Dermis blood vessel endothelial cell (primary cell): ENCODE results near the gene LRP11. TPM values are rescaled to one million over a fixed set of nuclear protein-coding genes. Genes with fewer than 3 reads are reported as not detected.
"Not testable (repeated sequence)": the region's sequence is repeated elsewhere in the genome, so short reads cannot be mapped to it uniquely, and the experiment has no call there.

Experiments
- DNase-seq: peaks from one replicate; pipeline ENCODE4 v3.0.0; 2010
- total RNA-seq: library from RNA; depleted of rRNA; stranded (reverse); fragments of >200 nt; gene quantifications from 2 replicates; pipeline ENCODE4 v1.2.3, GENCODE V29; 2014

LRP11 gene
- total RNA-seq, 1 donor from 2014 or later = 13.3 TPM

DNA sequence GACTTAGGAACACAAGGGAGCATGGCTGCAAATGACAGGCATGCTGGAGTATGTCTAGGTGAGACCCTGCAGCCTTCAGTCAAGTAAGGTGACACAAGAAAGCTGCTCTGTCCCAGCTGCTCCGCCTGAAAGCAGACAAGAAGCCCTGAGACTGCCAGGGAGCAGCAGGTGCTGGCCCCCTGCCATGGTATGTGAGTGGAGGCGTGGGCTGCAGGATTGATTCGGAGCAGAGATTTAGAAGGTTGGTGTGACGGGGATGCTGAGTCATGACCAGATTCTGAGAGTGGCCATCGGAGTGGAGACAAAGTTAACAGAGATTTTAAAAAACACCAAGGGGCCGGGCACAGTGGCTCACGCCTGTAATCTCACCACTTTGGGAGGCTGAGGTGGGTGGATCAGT lies 17.8 kb downstream of the LRP11 start:
- peak; percentile 72 for DNase-seq

DNA sequence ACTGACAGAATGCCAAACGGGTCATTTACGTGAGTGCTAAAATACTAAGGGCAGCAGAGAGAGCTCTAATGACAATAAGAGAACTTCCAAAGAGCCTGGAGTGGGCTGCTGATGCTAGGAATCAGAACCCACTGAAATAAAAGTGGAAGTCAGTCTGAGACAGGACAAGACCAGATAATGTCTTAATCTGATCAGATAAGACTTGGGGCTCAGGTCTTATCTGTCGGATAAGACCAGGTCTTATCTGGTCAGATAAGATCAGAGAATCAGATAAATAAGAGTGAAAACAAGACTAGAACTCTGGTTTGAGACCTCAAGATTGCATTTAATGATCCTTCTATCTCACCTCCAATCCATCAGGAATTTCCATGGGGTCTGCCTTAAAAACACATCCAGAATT lies 18.6 kb downstream of the LRP11 start:
- no peak for DNase-seq

DNA sequence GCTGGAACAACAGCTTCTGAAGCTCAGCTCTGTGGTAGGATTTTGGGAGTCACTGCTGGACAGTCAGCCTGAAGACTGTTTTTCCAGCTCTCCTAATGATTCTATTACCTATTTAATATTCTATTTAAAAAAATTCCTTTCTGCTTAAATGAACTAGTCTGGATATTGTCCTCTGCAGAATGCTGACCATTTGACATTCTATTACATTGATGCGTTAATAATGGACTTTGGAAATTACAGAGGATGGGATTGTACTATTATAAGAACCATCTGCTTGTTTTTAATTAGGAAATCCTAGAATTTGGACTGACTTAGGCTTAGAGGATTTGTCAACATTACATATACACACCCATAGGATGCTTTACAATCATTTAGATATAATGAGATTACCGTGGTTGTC lies 19.7 kb downstream of the LRP11 start:
- DNase-seq = no peak

DNA sequence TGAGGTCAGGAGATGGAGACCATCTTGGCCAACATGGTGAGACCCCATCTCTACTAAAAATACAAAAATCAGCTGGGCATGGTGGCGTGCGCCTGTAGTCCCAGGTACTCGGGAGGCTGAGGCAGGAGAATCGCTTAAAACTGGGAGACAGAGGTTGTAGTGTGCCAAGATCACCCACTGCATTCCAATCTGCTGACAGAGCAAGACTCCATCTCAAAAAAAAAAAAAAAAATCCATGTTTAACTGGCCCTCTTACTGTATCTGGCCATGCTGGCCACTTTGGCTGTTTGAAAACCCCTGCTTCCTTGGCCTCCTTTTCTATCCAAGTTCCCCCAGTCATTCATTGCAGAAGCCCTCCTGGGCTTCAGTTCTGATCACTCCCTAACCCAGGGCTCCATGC lies 20.1 kb downstream of the LRP11 start:
- not testable (repeated sequence) for DNase-seq

DNA sequence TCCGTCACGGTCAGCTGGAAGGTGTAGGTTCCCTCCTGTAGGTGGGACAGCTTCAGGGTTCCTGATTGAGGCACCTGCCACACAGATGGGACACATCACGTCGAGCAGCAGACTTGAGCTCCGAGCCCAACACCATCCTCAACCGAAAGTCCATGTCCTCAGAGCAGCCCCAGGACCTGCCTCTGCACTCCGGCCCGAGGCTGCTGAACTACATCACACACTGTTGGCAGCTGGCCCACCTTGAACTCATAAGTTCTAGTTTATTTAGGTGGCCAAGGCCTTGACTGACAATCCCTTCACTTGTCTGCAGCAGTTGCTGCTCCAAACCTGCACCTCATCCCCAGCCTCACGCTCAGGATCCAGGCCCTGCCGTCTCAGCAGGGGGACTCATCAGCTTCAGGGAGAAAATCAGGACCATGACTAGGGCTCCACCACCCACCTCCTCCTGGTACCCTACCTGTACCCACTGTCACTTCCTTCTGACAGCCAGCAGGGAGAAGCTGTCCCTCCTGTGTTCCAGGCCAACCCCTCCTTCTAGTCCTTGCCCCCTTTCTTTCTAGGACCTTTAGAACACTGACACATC lies 21.0 kb downstream of the LRP11 start:
- DNase-seq = no peak

DNA sequence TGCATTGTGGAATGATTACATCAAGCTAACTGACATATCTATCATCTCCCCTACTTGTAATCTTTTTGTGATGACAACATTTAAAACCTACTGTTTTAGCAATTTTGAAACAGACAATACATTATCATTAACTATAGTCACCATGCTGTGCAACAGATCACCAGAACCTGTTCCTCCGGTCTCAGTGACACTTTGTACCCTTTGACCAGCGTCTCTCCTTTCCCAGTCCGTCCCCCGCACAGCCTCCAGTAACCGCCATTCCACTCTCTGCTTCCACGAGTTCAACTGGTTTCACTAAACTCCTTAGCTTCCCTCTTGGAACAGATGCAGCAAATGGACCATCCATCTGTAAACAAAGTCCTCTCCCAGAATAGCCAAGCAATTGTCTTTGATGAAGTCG lies 21.8 kb downstream of the LRP11 start:
- DNase-seq = no peak

DNA sequence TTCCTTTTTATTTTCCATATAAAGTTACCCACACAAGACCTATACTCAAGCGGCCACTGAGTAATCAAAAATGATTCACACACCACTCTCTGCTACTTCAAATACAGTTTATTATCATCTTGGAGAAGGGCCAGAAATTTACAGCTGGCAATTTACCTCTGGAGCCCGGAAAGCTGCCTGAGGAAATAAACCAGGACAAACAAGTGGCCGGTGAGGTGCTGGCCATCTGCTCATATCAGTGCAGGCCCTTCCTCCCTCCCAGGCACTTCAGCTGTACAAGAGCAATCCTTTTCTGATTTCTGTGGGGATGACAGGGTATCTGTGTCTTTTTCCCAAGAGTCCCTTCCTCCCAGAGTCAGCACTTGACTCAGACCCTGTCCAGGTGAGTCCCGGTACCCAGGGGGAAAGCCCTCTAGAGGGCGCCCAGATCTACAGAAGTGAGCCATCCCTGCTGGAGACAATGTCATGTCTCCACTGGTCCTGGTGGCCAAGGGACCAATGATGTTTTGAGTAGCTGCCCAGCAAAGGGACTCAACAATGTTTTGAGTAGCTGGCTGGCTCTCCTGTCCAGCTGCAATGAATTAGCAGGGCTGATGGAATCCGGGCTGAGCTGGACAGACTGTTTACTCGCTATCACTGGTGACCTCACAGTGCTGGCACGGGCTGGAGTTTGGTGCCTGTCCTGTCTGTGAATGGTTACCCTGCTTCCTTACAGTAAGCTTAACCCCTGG lies 23.6 kb downstream of the LRP11 start:
- peak; percentile 75 for DNase-seq

DNA sequence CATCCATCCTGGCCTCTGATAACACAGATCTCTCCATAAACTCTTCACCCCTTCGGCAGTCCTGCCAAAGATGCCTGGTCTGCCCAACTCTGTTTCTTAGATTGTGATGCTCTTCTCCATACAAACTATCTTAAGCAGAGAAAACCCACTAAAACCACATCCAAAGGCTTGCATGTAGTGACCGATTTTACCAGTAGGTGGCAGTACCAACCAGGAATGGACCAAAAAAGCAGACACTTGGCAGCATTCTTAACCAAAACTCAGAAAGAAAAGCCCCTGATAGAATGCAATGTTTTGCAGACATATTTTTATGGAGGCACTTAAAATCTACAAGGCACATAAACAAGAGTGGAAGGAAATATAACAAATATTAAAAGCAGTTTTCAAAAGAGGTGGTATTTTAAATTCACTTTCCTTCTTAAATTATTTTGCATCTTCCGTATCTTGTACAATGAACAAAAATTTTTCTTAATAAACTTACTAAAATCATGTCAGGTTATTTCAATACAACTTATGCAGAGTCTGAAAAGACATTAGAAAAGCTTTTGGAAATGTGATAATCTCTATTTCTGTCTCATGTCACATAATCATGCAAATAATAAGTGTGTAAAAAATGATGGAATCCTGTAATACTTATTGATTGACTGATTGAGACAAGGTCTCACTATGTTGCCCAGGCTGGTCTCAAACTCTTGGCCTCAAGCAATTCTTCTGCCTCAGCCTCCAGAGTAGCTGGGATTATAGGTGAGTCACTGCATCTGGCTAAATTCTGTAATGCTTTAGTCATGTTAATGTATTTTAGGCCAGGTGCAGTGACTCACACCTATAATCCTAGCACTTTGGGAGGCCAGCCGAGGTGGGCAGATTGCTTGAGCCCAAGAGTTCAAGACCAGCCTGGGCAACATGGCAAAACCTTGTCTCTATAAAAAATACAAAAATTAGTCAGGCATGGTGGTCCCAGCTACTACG lies 29.4 kb downstream of the LRP11 start:
- peak; percentile 85 for DNase-seq

DNA sequence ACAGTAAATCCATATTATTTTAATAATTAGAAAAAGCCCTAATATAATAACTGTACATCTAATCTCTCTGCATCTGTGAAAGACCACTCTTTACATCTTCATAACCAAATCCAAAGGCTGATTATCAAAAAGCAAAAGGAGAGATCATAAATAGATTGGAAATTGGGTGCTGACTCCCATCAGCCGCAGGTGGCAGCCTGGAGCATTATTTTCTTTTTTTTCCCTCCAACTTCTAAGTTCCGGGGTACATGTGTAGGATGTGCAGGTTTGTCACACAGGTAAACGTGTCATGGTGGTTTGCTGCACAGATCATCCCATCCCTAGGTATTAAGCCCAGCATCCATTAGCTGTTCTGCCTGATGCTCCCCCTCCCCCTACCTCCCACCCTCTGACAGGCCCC lies 30.5 kb downstream of the LRP11 start:
- no peak for DNase-seq

DNA sequence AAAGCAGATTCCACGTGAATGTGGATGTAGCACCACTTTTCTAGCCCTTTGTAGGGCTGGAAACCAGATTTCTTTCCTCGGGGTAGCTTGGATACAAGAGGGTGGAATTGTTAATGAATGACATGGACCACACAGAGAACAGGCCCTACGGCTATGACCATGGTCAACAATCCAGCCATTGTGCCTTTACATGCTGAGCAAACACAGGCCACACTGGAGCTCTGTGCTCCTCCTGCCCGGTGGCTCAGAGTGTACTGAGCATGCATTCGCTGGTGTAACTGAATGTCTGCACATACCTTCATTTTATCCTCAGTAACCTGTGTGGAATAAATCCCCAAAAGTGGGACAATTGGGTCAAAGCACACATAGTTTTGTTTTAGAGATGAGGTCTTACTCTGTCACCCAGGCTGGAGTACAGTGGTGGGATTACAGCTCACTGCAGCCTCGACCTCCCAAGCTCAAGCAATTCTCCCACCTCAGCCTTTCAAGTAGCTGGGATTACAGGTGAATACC lies 32.8 kb downstream of the LRP11 start:
- no peak for DNase-seq

DNA sequence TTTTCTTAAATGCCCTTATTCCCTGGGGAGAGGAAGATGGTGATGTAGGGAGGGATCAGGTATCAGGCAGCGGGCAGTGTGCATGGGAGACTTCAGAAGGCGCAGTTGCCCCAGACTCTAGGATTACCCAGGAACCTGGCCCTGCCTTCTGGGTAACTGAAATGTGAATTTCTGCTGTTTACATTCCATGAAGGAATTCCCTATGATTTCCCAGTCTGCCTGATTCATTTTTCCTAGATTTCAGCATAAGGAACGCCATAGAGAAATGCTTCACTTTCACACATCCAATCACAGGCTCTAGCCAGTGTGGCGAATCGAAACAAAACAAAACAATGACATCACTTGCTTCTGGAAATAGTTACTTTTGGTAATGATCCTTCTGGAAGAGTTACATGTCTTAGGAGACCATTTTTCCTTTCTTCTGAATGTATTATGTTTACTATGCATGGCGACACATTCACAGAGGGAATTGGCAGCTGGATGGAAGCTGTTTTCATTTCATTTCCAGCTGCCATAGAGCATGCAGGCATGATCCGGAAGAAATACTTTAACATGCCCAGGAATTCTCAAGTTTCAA lies 33.3 kb downstream of the LRP11 start:
- no peak for DNase-seq

DNA sequence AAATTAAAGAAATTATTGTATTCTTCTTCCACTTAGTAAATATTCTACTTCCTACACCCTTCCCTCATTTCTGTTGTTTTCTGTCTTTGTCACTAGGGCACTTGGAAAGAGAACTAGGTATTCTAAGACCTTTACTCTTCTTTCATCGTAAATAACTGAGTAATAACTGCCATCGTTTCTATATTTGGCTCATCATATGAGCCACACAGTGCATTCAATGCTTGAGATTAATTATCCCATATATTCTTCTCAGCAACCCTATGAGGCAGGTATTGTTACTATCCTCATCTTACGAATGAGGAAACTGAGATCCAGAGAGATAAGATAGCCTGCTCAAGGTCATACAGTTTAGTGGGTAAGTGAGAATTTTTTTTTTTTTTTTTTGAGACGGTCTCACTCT lies 38.9 kb downstream of the LRP11 start:
- no peak for DNase-seq

DNA sequence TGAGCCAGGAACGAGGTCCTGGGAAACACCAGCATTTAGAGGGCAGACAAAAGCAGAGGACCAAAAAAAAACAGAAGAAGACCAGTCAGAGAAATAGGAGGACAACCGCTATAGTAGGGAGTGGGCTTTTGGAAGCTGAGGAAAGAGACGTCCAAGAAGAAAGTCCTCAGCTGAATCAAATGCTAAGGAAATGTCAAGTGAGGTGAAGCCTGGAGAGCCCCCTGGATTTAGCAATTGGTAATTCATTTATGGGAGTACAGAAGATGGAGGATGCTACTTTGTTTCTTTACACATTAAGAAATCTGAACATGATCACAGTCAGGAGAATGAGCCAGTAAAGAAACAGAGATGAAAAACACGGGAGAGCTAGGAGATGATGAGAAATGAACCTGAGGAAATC lies 41.1 kb downstream of the LRP11 start:
- DNase-seq = no peak

DNA sequence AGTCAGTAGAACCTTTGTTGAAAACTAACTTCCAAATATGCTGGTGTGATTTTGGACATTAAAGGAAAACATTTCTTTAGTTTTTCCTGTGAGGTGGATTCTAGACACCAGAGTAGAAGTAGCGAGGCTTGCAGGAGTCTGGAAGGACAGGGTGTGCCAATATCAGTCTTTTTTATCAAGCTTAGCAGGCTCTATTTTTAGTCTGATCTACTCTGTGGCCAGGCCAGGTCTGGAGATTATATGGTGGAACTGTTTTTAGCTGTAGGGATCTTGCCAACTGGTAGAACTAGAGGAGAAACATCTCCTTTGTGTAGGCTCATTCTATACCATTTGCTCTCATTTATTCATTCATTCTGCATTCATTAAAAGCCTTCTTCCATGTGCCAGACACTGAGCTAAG lies 42.7 kb downstream of the LRP11 start:
- DNase-seq = no peak

DNA sequence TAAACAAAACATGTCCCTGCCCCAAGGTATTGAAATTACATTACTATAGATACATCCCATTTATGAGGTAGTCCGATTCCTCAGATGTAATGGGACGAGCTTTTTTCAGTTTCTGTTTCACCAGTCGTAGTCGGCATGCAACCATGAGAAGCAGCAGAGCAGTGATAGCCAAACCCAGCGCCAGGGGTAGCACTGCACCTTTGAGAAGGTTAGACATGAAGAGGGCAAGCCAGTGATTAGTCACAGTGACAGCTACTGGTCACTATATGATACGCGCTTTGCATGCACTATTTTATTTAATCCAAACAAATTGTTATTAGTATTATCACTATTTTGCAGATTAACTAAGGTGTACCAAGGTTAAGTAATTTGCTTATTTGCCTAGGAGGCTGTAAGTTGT lies 43.7 kb downstream of the LRP11 start:
- no peak for DNase-seq

DNA sequence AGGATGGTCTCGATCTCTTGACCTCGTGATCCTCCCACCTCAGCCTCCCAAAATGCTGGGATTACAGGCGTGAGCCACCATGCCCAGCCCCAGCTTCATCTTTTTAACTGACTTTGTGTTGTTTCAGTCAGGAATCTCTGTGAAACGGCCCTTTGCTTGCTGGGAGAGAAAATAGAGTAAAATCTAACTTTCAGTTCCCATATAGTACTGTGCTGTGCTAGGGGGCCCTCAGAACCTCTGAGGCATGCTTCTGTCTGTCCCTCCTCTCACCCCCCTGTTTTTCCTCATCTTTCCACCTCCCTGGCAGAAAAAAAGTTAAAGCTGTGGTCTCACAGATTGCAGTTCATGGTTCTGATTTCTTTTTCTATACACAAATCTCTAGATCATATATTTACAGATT lies 48.4 kb downstream of the LRP11 start:
- no peak for DNase-seq

DNA sequence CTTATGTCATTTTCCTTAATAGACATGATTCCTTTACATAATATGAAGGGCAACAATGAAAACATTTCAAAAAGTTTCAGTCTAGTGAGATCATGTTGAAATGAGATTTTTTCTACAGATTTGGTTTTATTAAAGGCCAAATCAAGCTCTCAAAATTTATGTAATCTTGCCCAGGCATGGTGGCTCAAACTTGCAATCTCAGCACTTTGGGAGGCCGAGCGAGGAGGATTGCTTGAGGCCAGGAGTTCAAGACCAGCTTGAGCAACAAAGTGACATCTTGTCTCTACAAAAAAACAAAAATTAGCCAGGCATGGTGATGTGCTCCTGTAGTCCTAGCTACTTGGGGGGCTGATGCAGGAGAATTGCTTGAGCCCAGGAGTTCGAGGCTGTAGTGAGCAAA lies 50.8 kb downstream of the LRP11 start:
- no peak for DNase-seq

DNA sequence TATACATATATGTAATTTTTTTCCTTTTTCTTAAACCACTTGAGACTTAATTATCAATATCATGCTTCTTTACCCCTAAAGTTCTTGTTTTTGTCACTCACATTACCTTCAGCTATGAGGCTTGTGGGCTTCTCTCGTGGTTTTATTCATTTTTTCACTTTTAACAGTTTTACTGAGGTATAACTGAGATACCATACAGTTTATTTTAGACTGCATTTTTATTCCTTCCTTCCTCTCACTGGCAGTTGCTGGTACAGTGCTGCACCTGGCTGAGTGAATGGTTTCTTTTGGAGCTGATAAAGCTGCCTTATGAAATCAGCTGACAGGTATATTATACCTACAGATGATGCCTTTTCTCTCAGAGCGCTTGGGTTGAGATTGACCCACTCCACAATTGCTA lies 54.4 kb downstream of the LRP11 start:
- DNase-seq = no peak

DNA sequence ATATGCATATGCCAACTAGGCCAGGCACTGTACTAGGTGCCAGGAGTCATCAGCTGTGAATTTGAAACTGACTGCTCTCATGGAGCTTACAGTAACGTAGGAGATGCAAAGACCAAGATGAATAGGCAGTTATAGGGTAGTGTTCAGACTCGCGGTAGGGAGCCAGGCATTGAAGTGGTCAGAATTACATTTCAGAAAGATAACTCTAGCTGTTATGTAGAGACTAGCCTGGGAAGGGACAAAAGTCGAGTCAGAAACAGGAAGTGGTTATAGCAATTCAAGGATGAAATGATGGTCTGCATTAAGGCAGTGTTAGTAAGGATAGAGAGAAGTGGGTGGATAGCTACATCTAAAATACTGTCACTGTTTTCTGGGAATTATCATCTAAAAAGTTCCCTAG lies 58.0 kb downstream of the LRP11 start:
- no peak for DNase-seq

DNA sequence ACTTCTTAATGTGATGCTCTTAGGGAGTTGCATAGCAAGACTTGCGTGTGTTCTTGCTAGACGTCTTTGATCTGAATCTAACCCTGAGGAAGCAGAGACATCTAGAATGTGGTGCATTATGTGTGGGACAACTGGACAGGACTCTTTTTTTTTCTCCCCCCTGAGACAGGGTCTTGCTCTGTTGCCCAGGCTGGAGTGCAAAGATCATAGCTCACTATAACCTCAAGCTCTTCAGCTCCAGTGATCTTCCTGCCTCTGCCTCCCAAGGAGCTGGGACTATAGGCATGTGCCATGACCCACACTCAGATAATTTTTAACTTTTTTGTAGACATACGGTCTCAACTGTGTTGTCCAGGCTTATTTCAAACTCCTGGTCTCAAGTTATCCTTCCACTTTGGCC lies 80.6 kb downstream of the LRP11 start:
- DNase-seq = no peak

DNA sequence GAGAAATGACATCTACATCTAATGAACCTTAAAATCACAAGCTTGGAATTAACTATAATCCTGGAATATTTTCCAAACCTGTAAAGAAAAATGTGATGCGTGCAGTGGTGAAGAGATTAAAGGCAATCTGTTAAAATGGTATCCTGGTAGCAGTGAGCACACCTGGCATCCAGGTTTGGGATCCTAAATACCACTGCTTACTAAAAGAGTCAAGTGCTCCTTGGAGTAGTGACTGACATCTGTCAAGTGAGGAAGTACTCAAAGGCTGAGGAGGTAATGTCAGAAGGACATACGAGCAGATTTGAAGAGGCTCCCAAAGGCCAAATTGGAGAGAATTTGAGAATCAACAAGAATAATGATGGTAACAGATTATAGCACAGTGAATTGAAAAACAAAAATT lies 81.8 kb downstream of the LRP11 start:
- DNase-seq = no peak

DNA sequence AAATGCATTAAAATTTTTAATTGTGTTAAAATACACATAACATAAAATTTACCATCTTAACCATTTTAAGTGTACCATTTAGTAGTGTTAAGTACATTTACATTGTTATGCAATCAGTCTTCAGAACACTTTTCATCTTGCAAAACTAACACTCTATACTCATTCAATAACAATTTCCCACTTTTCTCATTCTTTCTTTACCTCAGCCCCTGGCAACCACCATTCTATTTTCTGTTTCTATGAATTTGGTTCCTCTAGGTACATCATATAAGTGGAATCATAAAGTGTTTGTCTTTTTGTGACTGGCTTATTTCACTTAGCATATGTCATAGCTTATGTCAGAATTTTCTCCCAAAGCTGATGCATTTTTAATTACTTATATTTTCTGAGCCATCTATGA lies 82.4 kb downstream of the LRP11 start:
- DNase-seq = no peak

DNA sequence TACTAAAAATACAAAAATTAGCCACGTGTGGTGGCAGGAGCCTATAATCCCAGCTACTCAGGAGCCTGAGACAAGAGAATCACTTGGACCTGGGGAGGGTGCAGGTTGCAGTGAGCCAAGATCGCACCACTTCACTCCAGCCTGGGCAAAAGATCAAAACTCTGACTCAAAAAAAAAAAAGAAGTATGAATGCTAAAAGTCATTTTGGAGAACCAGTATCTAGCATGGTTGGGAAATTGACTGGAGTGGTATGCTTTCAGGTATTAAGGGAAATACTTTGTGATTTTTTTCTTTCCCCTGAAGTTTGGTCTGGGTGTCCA lies 84.6 kb downstream of the LRP11 start:
- no peak for DNase-seq
